Ovary (tissue), 3 donors: ENCODE data around the gene GRHL3.

ENCODE experiments used
- POLR2A ChIP-seq: fragments of 450-650 bp; IDR thresholded peaks from one replicate; pipeline ENCODE4 v1.6.1; 2017; ENCODE audit warnings: antibody characterized with exemption, mild to moderate bottlenecking, moderate library complexity
- TF ChIP-seq, protein P1 (sequence below), 3 donors: fragments of 450-650 bp in 2 of 3; fragments of 200-600 bp in 1 of 3; IDR thresholded peaks; one replicate each; pipeline versions ENCODE4 v1.5.1 to v1.8.0; 2016 to 2022; ENCODE audit warnings: antibody characterized with exemption in 3 of 3, mild to moderate bottlenecking in 1 of 3
- donor health status: DM: no; HTN: no; CAD: no.

DNA sequence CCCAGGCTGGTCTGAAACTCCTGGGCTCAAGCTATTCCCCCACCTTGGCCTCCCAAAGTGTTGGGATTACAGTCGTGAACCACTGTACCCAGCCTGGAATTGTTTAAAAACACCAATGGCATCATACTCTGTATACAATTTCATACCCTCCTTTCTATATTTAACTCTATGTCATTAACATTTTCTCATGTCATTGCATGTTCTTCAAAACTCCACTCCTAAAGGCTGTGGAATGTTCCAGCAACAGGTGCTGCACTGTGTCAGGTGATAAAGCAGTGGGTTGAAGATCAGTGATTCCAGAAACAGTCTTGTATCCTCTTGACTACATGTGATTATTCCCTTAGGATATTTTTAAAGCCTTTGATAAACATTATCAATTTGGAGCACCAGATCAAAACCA, 36.7 kb upstream of the GRHL3 start:
- TF ChIP-seq, protein P1, sequence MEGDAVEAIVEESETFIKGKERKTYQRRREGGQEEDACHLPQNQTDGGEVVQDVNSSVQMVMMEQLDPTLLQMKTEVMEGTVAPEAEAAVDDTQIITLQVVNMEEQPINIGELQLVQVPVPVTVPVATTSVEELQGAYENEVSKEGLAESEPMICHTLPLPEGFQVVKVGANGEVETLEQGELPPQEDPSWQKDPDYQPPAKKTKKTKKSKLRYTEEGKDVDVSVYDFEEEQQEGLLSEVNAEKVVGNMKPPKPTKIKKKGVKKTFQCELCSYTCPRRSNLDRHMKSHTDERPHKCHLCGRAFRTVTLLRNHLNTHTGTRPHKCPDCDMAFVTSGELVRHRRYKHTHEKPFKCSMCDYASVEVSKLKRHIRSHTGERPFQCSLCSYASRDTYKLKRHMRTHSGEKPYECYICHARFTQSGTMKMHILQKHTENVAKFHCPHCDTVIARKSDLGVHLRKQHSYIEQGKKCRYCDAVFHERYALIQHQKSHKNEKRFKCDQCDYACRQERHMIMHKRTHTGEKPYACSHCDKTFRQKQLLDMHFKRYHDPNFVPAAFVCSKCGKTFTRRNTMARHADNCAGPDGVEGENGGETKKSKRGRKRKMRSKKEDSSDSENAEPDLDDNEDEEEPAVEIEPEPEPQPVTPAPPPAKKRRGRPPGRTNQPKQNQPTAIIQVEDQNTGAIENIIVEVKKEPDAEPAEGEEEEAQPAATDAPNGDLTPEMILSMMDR (IDR thresholded peaks at IDR 0.05): no peak
- no peak for TF ChIP-seq POLR2A
